Psoas muscle (tissue), 8 donors: ENCODE results near the gene ZNF804B. TPM values are rescaled to one million over a fixed set of nuclear protein-coding genes. Genes with fewer than 3 reads are reported as not detected.

Source experiments
- ATAC-seq, 4 donors: fragments of 200-7000 bp; cut with Tn5 transposase; one replicate each; pipeline ENCODE4 v1.9.1; 2020; ENCODE audit warnings: moderate library complexity in 3 of 4, mild to moderate bottlenecking in 2 of 4
- DNase-seq, 2 donors: peaks; one replicate each; pipeline ENCODE4 v3.0.0-alpha.2; 2020
- H3K27ac ChIP-seq: fragments of 200-600 bp; one replicate; pipeline ENCODE4 v1.8.0; 2022
- H3K27me3 ChIP-seq, 3 donors: fragments of 200-600 bp in 1 of 3; one replicate each; pipeline versions ENCODE4 v1.6.1 to v1.8.0; 2013 to 2022; ENCODE audit warnings: low read length in 2 of 3, mild to moderate bottlenecking in 2 of 3, moderate library complexity in 1 of 3; ENCODE audit not compliant: insufficient read depth in 3 of 3
- H3K36me3 ChIP-seq, 2 donors: fragments of 200-600 bp in 1 of 2; one replicate each; pipeline versions ENCODE4 v1.6.1 to v1.8.0; 2013 to 2022; ENCODE audit warnings: low read depth in 1 of 2, mild to moderate bottlenecking in 1 of 2, moderate library complexity in 1 of 2; ENCODE audit not compliant: insufficient read depth in 1 of 2
- H3K4me1 ChIP-seq: fragments of 200-600 bp; one replicate; pipeline ENCODE4 v1.8.0; 2022
- H3K4me3 ChIP-seq: fragments of 200-600 bp; one replicate; pipeline ENCODE4 v1.8.0; 2022; ENCODE audit warnings: mild to moderate bottlenecking
- H3K9me3 ChIP-seq: fragments of 200-600 bp; one replicate; pipeline ENCODE4 v1.8.0; 2022
- WGBS, 3 donors: extraction: QIAGEN DNeasy Blood & Tissue Kit; methylation state at CpG; one replicate each; pipeline versions ENCODE4 v1.1.6 to v1.1.7; 2013; 5-methylcytosine and 5-hydroxymethylcytosine counted together
- intact Hi-C, 2 donors: fragments of 100-400 bp; cut with DNase I; formaldehyde crosslinking; loops; one replicate each; pipeline versions ENCODE4 v1.11.0 to v1.14.2; 2022
- polyA plus RNA-seq, 3 donors: library from polyadenylated mRNA; stranded (reverse); fragments of 200-250 nt; gene quantifications; one replicate each; pipeline ENCODE4 v1.2.3, GENCODE V29; 2013
- total RNA-seq, 4 donors: library from RNA; stranded (reverse); fragmentation: NEBNext Ultra II Directional in 2 of 4; extraction: Animal tissue kit (Norgen Biotek cat#: 25700) in 2 of 4; gene quantifications; one replicate each; pipeline versions ENCODE4 v1.2.1 to v1.2.4, GENCODE V29; 2021 to 2023
- TF ChIP-seq, protein P1 (sequence below): fragments of 200-600 bp; IDR thresholded peaks from one replicate; pipeline ENCODE4 v1.8.0; 2022; ENCODE audit warnings: antibody characterized with exemption
- donor health status: healthy with polysubstance abuse.
- donor health status: DM: no; HTN: no; CAD: no; lungs with moderate emphysema.
- donor health status: Bipolar disorder and iron deficiency.
- donor health status: healthy.
- donor health status: DM: yes; HTN: yes; CAD: no.
- donor health status: DM: no; HTN: no; CAD: no.
- donor health status: DM: no; HTN: no; CAD: no.
- donor health status: DM: yes; HTN: yes; CAD: no.

The ZNF804B gene
- total and polyA plus RNA-seq, 7 donors: not detected

GRCh38 chr7:88868456-88868855 is 109.0 kb downstream of the ZNF804B start:
- no peak overlapping the region for H3K4me3 ChIP-seq
- DNase-seq (no peak), ATAC-seq (no peak)
- TF ChIP-seq, protein P1, sequence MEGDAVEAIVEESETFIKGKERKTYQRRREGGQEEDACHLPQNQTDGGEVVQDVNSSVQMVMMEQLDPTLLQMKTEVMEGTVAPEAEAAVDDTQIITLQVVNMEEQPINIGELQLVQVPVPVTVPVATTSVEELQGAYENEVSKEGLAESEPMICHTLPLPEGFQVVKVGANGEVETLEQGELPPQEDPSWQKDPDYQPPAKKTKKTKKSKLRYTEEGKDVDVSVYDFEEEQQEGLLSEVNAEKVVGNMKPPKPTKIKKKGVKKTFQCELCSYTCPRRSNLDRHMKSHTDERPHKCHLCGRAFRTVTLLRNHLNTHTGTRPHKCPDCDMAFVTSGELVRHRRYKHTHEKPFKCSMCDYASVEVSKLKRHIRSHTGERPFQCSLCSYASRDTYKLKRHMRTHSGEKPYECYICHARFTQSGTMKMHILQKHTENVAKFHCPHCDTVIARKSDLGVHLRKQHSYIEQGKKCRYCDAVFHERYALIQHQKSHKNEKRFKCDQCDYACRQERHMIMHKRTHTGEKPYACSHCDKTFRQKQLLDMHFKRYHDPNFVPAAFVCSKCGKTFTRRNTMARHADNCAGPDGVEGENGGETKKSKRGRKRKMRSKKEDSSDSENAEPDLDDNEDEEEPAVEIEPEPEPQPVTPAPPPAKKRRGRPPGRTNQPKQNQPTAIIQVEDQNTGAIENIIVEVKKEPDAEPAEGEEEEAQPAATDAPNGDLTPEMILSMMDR: no peak
- peaks cover 8% of the 10 kb centered on the region for H3K9me3 ChIP-seq
- 88 to 97% (median 91%) methylated on average over 1 of the region's 1 CpG for WGBS, 3 donors
- no peak overlapping the region for H3K27ac ChIP-seq
- no peaks in the 10 kb centered on the region for H3K36me3 ChIP-seq
- H3K4me1 ChIP-seq: no peaks in the 10 kb centered on the region
- intact Hi-C loops: no loop called here
- H3K27me3 ChIP-seq: no peaks in the 10 kb centered on the region

GRCh38 chr7:88881136-88881535 is 121.6 kb downstream of the ZNF804B start:
- H3K36me3 ChIP-seq: no peaks in the 10 kb centered on the region
- no peaks in the 10 kb centered on the region for H3K4me1 ChIP-seq
- H3K4me3 ChIP-seq: no peak overlapping the region
- no peak overlapping the region for H3K27ac ChIP-seq
- intact Hi-C loops: no loop called here
- TF ChIP-seq, protein P1: no peak
- DNase-seq (no peak), ATAC-seq (no peak)
- H3K9me3 ChIP-seq: no peaks in the 10 kb centered on the region
- no peaks in the 10 kb centered on the region for H3K27me3 ChIP-seq

DNA sequence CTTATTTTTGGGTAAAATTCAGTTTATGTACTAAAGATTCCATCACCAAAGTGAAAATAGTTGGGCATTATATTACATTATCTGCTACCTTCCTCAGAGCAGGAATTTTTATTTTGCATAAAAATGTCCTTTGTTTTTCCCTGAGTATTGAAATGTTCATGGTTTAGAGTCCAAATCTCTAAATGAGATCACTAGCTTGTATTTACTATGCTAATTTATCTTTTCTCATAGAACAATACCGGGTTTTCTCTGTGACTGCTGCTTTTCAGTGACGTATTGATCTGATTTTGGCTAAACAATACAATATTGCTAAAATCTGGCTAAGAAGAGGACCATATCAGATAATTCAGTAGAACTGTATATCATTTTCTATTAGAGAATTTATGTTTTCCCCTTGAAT is 125.6 kb downstream of the ZNF804B start:
- no peaks in the 10 kb centered on the region for H3K36me3 ChIP-seq
- no peak for ATAC-seq

DNA sequence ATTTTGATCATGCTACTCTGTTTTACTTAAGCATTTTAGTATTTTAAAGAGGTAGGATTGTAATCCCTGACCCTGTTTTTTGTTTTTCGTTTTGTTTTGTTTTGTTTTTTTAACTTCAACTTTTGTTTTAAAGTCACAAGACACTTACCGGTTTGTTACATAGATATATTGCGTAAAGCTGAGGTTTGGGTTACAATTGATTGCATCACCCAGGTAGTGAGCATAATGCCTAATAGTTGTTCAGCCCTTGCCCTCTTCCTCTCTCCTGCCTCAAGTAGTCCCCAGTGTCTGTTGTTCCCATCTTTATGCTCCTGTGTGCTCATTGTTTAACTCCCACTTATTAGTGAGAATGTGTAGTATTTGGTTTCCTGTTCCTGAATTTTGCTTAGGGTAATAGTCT is 129.2 kb downstream of the ZNF804B start:
- Histone ChIP-seq H3K9me3 (no peaks in the 10 kb centered on the region), H3K27ac (no peak overlapping the region), H3K36me3 (no peaks in the 10 kb centered on the region), H3K4me3 (no peak overlapping the region), H3K27me3 (no peaks in the 10 kb centered on the region), H3K4me1 (no peaks in the 10 kb centered on the region)
- WGBS, 3 donors: 60 to 72% (median 69%) methylated on average over 3 of the region's 3 CpGs
- TF ChIP-seq, protein P1: no peak
- no peak for ATAC-seq
- intact Hi-C loops: no loop called here
- no peak for DNase-seq

More for the DNA sequence above, 125.6 kb downstream of the ZNF804B start:
- Histone ChIP-seq H3K4me3 (no peak overlapping the region), H3K27ac (no peak overlapping the region), H3K9me3 (no peaks in the 10 kb centered on the region), H3K4me1 (no peaks in the 10 kb centered on the region), H3K27me3 (no peaks in the 10 kb centered on the region)
- TF ChIP-seq, protein P1: no peak
- no peak for DNase-seq
- WGBS, 3 donors: 66 to 74% (median 70%) methylated on average over 2 of the region's 2 CpGs
- intact Hi-C loops: no loop called here

- intact Hi-C loops: no loop called here
Observed at GRCh38 chr7:88910516-88910915, 151.0 kb downstream of the ZNF804B start.

More at GRCh38 chr7:88910516-88910915, 151.0 kb downstream of the ZNF804B start:
- TF ChIP-seq, protein P1: no peak
- no peaks in the 10 kb centered on the region for H3K27me3 ChIP-seq
- no peaks in the 10 kb centered on the region for H3K4me1 ChIP-seq
- no peaks in the 10 kb centered on the region for H3K36me3 ChIP-seq
- no peak for DNase-seq
- WGBS, 3 donors: 91 to 96% (median 94%) methylated on average over 2 of the region's 2 CpGs
- no peak overlapping the region for H3K4me3 ChIP-seq
- H3K27ac ChIP-seq: no peak overlapping the region
- ATAC-seq: no peak
- H3K9me3 ChIP-seq: no peaks in the 10 kb centered on the region
